SH-SY5Y (cell line): ENCODE results near the gene PIK3CD.

ENCODE experiments used
- GATA2 ChIP-seq: IDR thresholded peaks from 2 replicates; pipeline ENCODE4 v1.6.1; 2011; ENCODE audit warnings: mild to moderate bottlenecking, low read depth, low read length
- GATA3 ChIP-seq: IDR thresholded peaks from 2 replicates; pipeline ENCODE4 v1.6.1; 2011; ENCODE audit warnings: low read depth, mild to moderate bottlenecking, low read length, moderate library complexity

- no peak for TF ChIP-seq GATA3
- TF ChIP-seq GATA2, result no peak
Observed at GRCh38 chr1:9680828-9681227, 29.3 kb downstream of the PIK3CD start.
